Transverse colon (tissue), 4 donors: Measurements from ENCODE around the gene AGR2. TPM values are rescaled to one million over a fixed set of nuclear protein-coding genes. Genes with fewer than 3 reads are reported as not detected.
A peak's percentile ranks its signal among the peaks of the same experiment; 100 is the strongest.

Experiments
- DNase-seq: peaks from one replicate; pipeline ENCODE4 v3.0.0-alpha.2; 2019
- H3K27ac ChIP-seq, 4 donors: fragments of 200-600 bp; sonication (generic); 2 replicates each; pipeline ENCODE4 v1.5.1; 2016 to 2018; ENCODE audit warnings: inconsistent platforms in 4 of 4
- H3K27me3 ChIP-seq: fragments of 200-600 bp; sonication (generic); 2 replicates; pipeline ENCODE4 v1.5.1; 2017; ENCODE audit warnings: inconsistent platforms
- H3K36me3 ChIP-seq, 4 donors: fragments of 200-600 bp; sonication (generic); 2 replicates each; pipeline ENCODE4 v1.5.1; 2017 to 2019; ENCODE audit warnings: inconsistent platforms in 4 of 4
- H3K4me1 ChIP-seq, 4 donors: fragments of 200-600 bp; sonication (generic); 2 replicates each; pipeline ENCODE4 v1.5.1; 2017 to 2020; ENCODE audit warnings: inconsistent platforms in 4 of 4
- H3K4me3 ChIP-seq, 4 donors: fragments of 200-600 bp; sonication (generic); 1 replicate in 1 of 4; 2 replicates in 3 of 4; pipeline versions ENCODE4 v1.5.1 to v1.6.1; 2017 to 2019; ENCODE audit warnings: inconsistent platforms in 4 of 4
- H3K9me3 ChIP-seq, 2 donors: fragments of 200-600 bp; sonication (generic); 2 replicates each; pipeline ENCODE4 v1.5.1; 2017 to 2019; ENCODE audit warnings: inconsistent platforms in 2 of 2
- CTCF ChIP-seq, 5 experiments: fragments of 200-600 bp in 3 of 5; fragments of 450-650 bp in 2 of 5; sonication (generic) in 3 of 5; IDR thresholded peaks; 1 replicate in 2 of 5; 2 replicates in 3 of 5; pipeline ENCODE4 v1.5.1; 2016 to 2017; ENCODE audit warnings: antibody characterized with exemption in 5 of 5, inconsistent platforms in 3 of 5, mild to moderate bottlenecking in 2 of 5, moderate library complexity in 1 of 5
- EP300 ChIP-seq: sonication (generic); formaldehyde crosslinking; IDR thresholded peaks from one replicate; pipeline ENCODE4 v1.6.1; 2017; ENCODE audit warnings: antibody characterized with exemption, low read depth
- POLR2A ChIP-seq: fragments of 450-650 bp; IDR thresholded peaks from one replicate; pipeline ENCODE4 v1.6.1; 2016; ENCODE audit warnings: antibody characterized with exemption, mild to moderate bottlenecking, moderate library complexity
- POLR2AphosphoS5 ChIP-seq, 3 donors: sonication (generic); formaldehyde crosslinking; IDR thresholded peaks; one replicate each; pipeline ENCODE4 v1.6.1; 2016; ENCODE audit warnings: antibody characterized with exemption in 3 of 3
- WGBS, 2 donors: methylation state at CpG; one replicate each; pipeline ENCODE4 v1.1.5; 2018; ENCODE audit warnings: low coverage in 1 of 2; 5-methylcytosine and 5-hydroxymethylcytosine counted together
- in situ Hi-C, 4 donors: fragments of 200-750 bp; cut with MboI; loops; one replicate each; pipeline versions ENCODE4 v1.15.0 to v1.15.1; 2017; ENCODE audit warnings: low sequenced_read_pairs in 3 of 4, low pct_ligation_motif_present in 1 of 4, low pct_unique_long_range_greater_than_20kb in 1 of 4
- intact Hi-C: fragments of 100-400 bp; cut with DNase I; formaldehyde crosslinking; loops from one replicate; pipeline ENCODE4 v1.15.1; 2023; ENCODE audit warnings: low total_unique reads
- total RNA-seq, 4 donors: library from RNA; depleted of rRNA; stranded (reverse); fragments of >200 nt; gene quantifications; one replicate each; pipeline ENCODE4 v1.1.0, GENCODE V29; 2016

The AGR2 gene
- total RNA-seq, 4 donors from 2014 or later = 32.9 to 297 (median 215) TPM

GRCh38 chr7:16758036-16758435, 46.8 kb downstream of the AGR2 start:
- H3K27ac ChIP-seq = no peak overlapping the region
- no peaks in the 10 kb centered on the region for H3K9me3 ChIP-seq
- no peak overlapping the region for H3K4me3 ChIP-seq
- no peaks in the 10 kb centered on the region for H3K36me3 ChIP-seq
- H3K4me1 ChIP-seq = peaks cover 0 to 25% (median 6%) of the 10 kb centered on the region in 4 donors
- 86 to 95% methylated on average over 6 of the region's 6 CpGs for WGBS, 2 donors
- TF ChIP-seq POLR2A (no peak), POLR2AphosphoS5 (IDR thresholded peaks at IDR 0.05) (no peak), EP300 (no peak), CTCF (IDR thresholded peaks at IDR 0.05) (no peak)
- no peak for DNase-seq
- H3K27me3 ChIP-seq = no peaks in the 10 kb centered on the region
- intact Hi-C loops = no loop called here
- in situ Hi-C loops = no loop called here

GRCh38 chr7:16755397-16755796, 49.4 kb downstream of the AGR2 start:
- no peak for DNase-seq
- no peaks in the 10 kb centered on the region for H3K36me3 ChIP-seq
- intact Hi-C loops (no loop called here), in situ Hi-C loops (no loop called here)
- no peaks in the 10 kb centered on the region for H3K9me3 ChIP-seq
- TF ChIP-seq POLR2A = no peak
- no peak for TF ChIP-seq CTCF (IDR thresholded peaks at IDR 0.05)
- no peak for TF ChIP-seq EP300
- TF ChIP-seq POLR2AphosphoS5 (IDR thresholded peaks at IDR 0.05) = no peak
- H3K4me3 ChIP-seq = peak overlapping the region in 2 of 4 donors; percentile 65 to 79
- H3K27ac ChIP-seq = peak overlapping the region in 2 of 4 donors; percentile 82 to 87
- H3K4me1 ChIP-seq = peaks cover 0 to 6% (median 2%) of the 10 kb centered on the region in 4 donors
- H3K27me3 ChIP-seq = no peaks in the 10 kb centered on the region

GRCh38 chr7:16754856-16755317, 49.9 kb downstream of the AGR2 start:
- WGBS, 2 donors = 33 to 62% methylated on average over 5 to 6 of the region's 6 CpGs

GRCh38 chr7:16753932-16754855, 50.6 kb downstream of the AGR2 start:
- in situ Hi-C loops = no loop called here
- TF ChIP-seq EP300 (no peak), CTCF (IDR thresholded peaks at IDR 0.05) (no peak), POLR2AphosphoS5 (IDR thresholded peaks at IDR 0.05) (no peak), POLR2A (peak; percentile 41)
- 5 to 7% methylated on average over 20 to 58 of the region's 58 CpGs for WGBS, 2 donors
- DNase-seq = peak; percentile 50
- intact Hi-C loops = no loop called here
- Histone ChIP-seq H3K36me3 (no peaks in the 10 kb centered on the region), H3K4me1 (peaks cover 0 to 6% (median 2%) of the 10 kb centered on the region in 4 donors), H3K9me3 (no peaks in the 10 kb centered on the region), H3K27ac (peak overlapping the region; percentile 75 to 87 (median 84)), H3K4me3 (peak overlapping the region; percentile 33 to 95 (median 72)), H3K27me3 (no peaks in the 10 kb centered on the region)

More at GRCh38 chr7:16754856-16755317, 49.9 kb downstream of the AGR2 start:
- H3K4me3 ChIP-seq = peak overlapping the region in 3 of 4 donors; percentile 65 to 95 (median 79)
- intact Hi-C loops (no loop called here), in situ Hi-C loops (no loop called here)
- no peak for DNase-seq
- no peaks in the 10 kb centered on the region for H3K9me3 ChIP-seq
- TF ChIP-seq POLR2A = no peak
- peak overlapping the region; percentile 75 to 87 (median 84) for H3K27ac ChIP-seq
- H3K27me3 ChIP-seq = no peaks in the 10 kb centered on the region
- H3K4me1 ChIP-seq = peaks cover 0 to 6% (median 2%) of the 10 kb centered on the region in 4 donors
- H3K36me3 ChIP-seq = no peaks in the 10 kb centered on the region
